HG03280 (cell line): ENCODE measurements around the gene RNU5B-1.
A peak's percentile ranks its signal among the peaks of the same experiment; 100 is the strongest.

Experiments
- ATAC-seq: cut with Tn5 transposase; IDR thresholded peaks from one replicate; pipeline ENCODE4 v1.9.1; 2021; ENCODE audit warnings: mild to moderate bottlenecking, moderate library complexity; ENCODE audit not compliant: unreplicated experiment

Gene RNU5B-1

DNA sequence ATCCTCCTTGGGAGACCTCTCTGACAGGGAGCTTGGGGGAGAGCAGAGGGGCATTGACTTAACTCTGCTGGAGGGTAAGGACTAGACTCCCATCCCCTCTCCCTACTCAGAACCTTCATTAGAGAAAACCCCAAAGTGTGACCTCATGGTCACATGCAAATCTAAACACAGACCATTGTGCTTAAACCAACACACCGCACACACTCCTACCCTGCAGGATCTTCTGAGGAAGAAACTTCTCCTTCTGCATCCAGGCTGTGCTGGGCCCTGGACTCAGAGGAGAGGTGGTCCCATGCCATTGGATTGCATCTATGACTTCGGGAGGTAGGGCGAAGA lies 17.0 kb upstream of the RNU5B-1 start:
- ATAC-seq = no peak

DNA sequence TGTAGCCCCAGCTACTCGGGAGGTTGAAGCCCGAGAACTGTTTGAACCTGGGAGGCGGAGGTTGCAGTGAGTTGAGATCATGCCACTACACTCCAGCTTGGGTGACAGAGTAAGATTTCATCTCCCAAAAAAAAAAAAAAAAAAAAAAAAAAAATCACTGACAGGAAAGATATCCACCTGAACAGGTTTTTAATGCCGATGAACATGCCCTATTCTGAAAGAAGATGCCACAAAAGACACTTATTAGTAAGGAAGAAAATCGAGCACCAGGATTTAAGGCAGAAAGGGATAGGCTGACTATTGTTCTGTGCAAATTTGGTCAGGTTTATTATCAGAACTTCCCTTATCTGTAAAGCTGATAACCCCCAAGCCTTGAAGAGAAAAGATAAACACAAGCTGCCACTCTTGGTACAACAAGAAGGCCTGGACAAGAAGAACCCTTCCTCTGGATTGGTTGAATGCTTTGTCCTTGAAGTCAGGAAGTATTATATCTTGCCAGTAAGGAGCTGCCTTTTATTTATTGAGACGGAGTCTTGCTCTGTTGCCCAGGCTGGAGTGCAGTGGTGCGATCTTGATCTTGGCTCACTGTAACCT lies 15.1 kb upstream of the RNU5B-1 start:
- no peak for ATAC-seq

DNA sequence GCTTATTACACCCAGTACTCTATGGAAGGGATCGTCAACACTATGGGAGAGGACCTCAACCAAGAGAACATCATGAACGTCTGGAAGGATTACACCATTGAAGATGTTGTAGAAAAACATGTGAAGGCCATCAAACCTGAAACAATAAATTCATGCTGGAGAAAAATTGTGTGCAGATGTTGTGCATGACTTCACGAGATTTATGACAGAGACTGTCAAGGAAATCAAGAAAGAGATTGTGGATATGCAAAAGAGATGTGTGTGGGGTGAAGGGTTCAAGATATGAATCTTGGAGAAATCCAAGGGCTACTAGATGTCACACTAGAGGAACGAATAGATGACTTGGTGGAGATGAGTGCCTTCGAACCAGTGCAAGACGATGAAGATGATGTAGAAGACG lies 14.2 kb upstream of the RNU5B-1 start:
- no peak for ATAC-seq

DNA sequence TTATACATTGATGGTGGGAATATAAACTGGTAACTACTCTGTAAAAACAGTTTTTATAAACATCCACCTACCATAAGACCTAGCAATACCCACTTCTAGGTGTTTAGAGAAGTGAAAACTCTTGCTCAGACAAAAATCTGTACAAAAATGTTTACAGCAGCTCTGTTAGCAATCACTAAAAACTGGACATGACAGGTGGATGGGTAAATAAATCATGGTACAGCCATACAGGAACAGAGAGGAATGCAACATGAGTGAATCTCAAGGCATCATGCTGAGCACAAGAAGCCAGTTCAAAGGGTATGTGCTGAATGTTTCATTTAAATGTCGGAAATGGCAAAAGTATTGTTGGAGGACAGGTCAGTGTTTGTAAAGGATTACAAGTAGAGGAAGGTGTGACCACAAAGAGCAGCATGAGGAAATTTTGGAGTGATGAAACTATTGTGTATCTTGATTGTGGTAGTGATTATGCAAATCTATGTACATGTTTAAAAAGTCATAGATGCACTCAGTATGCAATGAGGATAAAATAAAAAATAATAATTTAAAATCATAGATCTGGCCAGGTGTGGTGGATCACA lies 11.4 kb upstream of the RNU5B-1 start:
- no peak for ATAC-seq

DNA sequence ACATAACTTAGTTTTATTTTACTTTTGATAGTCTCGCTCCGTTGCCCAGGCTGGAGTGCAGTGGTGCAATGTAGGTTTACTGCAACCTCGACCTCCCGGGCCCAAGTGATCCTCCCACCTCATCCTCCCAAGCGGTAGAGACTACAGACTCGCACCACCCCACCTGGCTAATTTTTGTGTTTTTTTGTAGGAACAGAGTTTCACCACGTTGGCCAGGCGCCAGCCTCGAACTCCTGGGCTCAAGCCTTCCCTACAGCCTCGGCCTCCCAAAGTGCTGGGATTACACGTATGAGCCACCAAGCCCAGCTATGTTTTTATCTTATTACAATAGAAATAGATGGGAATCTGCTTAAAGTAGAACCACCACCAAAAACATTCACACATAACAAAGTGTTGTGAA lies 5.7 kb upstream of the RNU5B-1 start:
- no peak for ATAC-seq

DNA sequence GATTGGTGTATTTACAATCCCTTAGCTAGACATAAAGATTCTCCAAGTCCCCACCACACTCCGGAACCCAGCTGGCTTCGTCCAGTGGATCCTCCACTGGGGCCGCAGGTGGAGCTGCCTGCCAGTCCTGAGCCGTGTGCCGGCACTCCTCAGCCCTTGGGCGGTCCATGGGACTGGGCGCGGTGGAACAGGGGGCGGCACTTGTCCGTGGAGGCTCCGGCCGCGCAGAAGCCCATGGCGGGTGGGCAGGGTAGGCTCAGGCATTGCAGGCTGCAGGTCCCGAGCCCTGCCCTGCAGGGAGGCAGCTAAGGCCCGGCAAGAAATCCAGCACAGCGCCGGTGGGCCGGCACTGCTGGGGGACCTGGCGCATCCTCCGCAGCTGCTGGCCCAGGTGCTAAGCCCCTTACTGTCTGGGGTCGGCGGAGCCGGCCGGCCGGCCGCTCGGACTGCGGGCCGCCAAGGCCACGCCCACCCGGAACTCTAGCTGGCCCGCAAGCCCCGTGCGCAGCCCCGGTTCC lies 3.5 kb upstream of the RNU5B-1 start:
- ATAC-seq = no peak

DNA sequence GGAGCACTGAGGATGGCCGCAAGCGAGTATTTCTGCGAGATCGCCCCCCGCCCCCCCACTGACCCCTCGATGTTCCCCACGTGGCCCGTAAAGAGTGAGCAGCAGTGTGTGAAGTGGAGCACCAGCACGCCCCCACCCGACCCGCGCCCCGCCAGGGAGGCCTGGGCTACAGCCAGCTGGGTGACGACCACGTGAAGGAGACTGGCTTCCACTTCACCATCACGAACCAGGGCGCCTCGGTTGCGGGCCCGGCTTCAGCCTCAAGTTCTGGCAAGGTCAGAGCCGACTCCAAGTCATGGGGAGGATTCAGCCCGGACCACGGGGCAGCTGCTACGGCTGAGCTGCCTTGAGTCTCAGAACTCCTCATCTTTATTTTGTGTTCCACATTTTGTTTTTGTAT lies 2.4 kb upstream of the RNU5B-1 start:
- no peak for ATAC-seq

DNA sequence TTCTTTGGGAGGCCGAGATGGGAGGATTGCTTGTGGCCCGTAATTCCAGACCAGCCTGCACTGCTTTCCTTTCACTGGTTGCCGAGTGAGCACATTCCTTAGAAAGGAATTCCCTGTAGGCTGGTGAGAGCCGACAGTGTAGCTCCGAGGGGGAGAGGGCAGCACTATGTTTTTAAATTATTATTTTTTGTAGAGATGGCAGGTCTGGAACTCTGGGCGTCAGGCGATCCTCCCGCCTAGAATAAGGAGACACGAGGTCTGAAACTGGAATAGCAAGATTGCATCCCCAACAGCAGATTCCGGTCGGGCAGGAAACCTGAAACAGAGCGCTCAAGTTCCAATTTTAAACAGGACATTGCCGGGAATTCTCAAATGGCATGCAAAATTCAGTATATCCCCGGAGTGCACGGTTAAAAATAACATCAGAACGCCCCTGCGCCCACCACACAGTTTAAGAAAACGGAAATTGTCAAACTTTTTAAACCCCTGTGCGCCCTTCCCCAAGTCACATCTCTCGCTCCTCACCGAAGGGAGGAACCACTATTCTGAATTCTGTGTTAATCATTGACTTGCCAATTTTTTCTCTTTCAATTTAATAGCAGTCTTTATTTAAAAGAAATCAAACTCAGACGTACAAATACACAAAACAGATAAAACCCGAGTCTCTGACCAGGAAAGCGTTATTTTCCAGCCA lies 643 bp upstream of the RNU5B-1 start:
- no peak for ATAC-seq

DNA sequence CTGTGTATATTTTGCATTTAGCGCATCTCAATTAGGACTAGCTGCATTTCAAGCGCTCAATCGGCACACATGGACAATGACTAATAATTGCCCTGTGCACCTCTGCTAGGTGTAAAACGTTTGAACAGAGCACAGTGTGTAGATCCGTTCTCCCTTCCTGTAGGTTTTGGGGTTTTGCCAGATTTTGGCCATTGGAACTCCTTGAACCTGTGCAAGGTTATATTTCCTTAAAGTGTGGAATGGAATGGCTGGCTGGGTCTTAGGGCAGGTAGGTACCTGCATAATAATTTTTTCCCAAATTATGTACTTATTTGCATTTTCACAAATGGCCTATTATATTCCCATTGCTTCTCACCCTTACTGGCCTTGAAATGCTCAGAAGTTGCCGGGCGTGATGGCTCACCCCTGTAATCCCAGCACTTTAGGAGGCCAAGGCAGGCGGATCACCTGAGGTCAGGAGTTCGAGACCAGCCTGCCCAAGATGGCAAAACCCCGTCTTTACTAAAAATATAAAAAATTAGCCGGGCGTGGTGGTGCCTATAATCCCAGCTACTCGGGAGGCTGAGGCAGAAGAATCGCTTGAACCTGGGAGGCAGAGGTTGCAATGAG lies 777 bp downstream of the RNU5B-1 start:
- ATAC-seq = no peak

DNA sequence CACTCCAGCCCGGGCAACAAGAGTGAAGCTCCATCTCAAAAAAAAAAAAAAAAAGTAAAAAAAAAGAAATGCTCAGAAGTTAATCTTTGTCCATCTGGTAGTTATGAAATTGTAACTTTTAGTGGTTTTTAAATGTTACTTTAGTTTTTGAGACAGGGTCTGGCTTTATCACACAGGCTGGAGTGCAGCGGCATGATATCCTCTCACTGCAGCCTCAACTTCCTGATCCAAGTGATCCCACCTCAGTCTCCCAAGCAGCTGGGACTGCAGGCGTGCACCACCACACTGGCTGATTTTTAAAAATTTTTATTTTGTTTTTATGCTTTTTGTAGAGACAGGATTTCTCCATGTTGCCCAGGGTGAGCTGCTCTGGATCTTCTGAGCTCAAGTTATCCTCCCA lies 1.3 kb downstream of the RNU5B-1 start:
- ATAC-seq = no peak

DNA sequence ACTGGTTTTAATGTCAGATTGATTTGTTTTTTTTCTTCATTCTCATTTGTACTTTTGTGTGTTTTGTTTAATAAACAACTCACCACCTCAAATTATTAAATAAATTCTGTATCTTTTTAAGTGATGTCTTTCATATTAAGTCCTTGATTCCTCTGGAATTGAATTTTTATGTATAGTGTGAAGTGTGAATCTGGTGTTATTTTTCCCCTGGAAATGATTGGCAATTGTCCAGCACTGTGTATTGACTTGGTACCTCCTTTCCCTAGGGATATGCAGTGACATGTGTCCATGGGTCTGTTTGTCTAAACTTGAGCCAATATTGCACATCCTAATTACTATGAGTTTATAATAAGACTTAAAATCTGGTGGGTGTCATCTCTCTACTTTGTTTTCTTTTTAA lies 2.1 kb downstream of the RNU5B-1 start:
- no peak for ATAC-seq

DNA sequence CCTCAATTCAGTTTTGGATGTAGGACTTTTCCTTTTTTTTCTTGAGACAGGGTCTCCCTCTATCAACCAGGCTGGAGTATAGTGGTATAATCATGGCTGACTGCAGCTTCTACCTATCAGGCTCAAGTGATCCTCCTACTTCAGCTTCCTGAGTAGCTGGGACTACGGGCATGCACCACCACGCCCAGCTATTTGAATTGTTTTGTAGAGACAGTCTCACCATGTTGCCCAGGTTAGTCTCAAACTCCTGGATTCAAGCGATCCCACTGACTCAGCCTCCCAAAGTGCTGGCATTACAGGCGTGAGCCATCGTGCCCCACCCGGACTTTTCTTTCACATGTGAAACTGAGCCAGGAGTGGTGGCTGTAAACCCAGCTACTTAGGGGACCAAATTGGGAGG lies 3.5 kb downstream of the RNU5B-1 start:
- no peak for ATAC-seq

DNA sequence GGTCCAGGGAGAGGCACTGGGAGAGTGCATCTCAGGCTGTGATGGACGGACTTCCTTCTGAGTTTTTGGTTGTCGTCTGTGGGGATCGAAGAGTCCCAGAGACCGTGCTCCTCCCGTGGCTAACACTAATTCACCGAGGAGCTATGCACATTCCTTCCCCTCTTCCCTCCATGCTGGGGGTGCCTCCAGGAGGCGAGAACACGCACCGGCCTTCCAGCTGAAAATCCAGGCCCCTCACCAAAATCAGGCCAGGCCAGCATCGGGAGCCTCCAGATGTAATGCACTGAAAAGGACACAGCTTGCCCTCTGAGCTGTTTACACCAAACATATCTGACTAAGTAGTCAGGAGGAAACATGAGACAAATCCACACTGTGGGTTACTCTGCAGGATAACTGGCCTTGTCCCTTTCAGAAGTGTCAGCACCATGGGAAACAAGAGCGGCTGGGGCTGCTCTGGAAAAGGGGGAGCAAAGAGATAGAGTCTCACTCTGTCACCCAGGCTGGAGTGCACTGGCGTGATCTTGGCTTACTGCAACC lies 5.5 kb downstream of the RNU5B-1 start:
- ATAC-seq = no peak

DNA sequence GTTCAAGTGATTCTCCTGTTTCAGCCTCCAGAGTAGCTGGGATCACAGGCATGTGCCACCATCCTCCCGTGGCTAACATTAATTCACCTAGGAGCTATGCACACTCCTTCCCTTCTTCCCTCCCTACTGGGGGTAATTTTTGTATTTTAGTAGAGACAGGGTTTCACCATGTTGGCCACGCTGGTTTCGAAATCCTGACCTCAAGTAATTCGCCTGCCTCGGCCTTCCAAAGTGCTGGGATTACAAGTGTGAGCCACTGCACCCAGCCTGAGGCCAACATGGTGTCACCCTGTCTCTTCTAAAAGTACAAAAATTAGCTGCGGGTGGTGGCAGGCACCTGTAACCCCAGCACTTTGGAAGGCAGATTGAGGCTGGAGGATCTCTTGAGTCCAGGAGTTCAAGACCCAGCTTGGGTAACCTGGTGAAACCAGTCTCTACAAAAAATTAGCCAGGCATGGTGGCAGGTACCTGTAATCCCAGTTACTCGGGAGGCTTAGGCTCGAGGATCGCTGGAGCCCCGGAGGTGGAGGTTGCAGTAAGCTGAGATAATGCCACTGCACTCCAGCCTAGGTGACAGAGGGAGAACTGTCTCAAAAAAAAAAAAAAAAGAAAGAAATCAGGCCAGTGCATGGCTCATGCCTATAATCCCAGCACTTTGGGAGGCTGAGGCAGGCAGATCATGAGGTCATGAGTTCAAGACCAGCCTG lies 6.1 kb downstream of the RNU5B-1 start:
- no peak for ATAC-seq

DNA sequence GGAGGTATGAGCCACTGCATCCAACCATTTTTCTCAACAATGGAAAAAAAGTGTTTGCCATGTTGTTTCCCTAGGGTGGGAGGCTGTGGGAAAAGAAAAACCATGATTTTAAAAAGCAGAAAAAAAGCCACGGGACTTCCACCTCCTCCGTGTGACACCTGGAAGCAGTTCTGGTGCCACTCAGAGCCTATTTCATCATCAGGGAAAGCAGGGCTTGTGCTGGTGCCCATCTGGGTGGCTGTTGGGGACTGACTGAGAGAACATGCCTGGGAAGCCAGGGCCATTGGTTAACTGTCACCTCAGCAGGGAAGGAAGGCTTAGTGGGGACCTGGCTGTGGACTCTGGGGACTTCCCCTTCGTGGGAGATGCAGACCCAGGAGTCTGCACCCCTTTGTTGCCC lies 7.3 kb downstream of the RNU5B-1 start:
- no peak for ATAC-seq

DNA sequence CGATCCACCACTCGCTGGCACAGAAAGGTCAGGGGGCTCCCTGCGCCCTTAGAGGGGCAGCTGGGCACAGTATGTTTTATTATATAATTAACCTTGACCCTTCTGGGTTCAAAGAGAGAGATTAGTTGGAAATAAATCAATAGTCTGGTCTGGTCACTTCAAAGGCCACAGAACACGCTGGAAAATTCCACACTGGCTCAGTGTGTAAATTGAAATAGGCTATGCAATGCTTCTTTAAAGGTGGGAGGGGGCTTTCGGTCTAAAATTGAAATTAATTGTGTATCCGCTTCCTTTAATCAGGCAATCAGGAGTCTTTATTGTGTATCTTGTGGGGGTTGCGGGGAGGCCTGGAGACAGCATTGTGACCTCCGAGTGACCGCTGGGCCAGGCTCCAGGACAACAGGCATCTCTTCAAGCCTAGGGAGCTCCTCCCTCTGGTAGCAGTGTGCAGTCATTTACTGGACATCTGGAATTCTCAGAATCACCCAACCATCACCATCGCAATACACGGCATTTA lies 8.0 kb downstream of the RNU5B-1 start:
- ATAC-seq = no peak

DNA sequence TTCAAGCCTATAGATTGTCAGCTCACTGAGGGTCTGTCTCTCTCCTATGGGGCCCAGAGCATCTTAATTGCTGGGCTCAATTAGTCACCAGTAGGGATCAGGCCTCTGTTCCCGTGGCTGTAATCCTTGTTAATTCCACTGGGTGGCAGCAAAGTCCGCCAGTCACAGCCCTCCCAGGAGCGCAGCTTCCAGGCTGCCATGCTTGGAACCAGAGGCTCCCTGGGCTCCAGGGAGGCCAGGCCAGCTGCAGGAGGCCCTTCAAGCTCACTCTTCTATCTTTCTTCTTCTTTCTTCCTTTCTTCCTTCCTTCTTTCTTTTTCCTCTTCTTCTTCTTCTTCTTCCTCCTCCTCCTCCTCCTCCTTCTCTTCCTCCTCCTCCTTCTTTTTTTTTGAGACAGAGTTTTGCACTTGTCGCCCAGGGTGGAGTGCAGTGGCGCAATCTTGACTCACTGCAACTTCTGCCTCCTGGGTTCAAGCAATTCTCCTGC lies 14.4 kb downstream of the RNU5B-1 start:
- peak; percentile 44 for ATAC-seq

DNA sequence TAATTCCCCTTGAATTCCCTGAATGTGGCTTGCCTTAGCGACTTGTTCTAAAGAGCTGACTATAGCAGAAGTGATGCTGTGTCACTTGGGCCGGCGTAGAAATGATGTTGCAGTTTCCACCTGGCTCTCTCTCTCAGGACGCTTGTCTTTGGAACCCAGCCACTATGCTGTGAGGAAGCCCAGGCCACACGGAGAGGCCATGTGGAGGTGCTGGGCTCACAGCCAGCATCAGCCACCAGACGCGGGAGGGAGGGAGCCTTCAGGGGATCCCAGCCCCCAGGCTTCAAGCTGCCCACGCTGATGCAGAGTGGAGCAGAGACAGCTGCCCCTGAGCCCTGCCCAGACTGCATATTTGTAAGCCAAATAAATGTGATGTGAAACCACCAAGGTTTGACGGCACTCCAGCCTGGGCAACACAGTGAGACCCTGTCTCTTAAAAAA lies 18.6 kb downstream of the RNU5B-1 start:
- ATAC-seq = no peak

DNA sequence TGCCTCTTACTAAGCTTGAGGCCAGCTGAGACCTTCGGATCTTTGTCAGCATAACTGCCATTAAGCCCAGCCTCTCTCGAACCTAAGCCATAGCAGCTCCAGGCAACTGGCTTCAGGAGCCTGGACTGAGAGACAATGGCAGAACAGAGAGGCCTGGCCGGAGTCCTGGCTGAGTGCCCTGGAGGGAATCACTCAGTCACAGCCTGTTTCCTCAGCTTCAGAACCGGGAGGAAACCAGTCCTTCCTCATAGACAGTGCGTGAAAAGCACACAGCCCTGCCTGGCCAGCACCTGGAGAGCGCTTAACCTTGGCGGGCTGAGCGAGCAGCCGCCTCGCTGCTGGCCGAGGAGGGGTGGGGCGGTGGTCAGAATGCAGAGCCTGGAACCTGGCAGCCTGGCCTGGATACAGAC lies 21.6 kb downstream of the RNU5B-1 start:
- no peak for ATAC-seq

DNA sequence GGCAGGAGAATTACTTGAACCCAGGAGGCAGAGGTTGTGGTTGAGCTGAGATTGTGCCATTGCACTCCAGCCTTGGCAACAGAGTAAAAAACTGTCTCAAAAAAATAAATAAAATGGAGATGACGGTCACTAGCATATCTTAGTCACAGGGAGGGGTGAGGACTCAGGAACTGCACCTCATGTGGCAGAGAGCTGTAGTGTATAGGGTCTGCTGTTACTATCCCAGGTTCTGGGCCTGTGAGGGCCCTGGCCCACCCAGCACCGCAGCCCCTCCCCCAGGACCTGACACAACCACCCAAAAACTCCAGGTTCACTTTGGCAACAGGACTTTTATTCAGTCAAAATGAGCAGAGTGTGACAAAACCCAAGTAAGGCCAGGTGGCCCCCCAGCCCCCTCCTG lies 22.3 kb downstream of the RNU5B-1 start:
- no peak for ATAC-seq
